Loucy (cell line): Measurements from ENCODE around the gene LY86.

Experiments
- EZH2phosphoT487 ChIP-seq: fragments of 200-600 bp; IDR thresholded peaks from 2 replicates; pipeline ENCODE4 v1.6.1; 2018; ENCODE audit warnings: antibody characterized with exemption, mild to moderate bottlenecking, moderate library complexity, borderline replicate concordance
- TF ChIP-seq, protein P1 (sequence below): fragments of 200-600 bp; sonication (generic); conservative IDR thresholded peaks from 2 replicates; pipeline ENCODE4 v1.5.1; 2014; ENCODE audit warnings: mild to moderate bottlenecking, antibody characterized with exemption, low read length

DNA sequence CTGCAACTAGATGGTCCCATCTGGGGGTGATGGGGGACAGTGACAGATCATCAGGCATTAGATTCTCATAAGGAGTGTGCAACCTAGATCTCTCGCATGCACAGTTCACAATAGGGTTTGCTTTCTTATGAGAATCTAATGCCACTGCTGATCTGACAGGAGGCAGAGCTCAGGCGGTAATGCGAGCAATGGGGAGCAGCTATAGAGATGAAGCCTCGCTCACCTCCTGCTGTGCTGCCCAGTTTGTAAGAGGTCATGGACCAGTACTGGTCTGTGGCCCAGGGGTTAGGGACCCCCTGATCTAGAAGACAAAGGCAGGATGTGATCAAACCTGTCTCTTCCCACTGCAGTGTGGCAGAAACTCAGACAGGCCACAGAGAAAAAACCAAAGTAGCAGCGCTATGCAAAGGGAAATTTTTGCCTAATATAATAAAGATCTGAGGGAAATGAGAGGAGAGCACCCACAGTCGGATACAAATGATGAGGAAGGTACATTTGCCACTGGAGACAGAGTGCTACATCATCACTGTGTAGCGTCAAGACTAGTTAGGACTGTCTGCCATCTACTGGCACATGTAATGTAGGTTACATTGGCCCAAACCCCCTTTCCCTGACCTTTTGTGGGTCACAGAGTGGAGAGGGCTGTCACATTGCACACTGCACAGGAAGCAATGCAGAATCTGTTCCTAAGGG, 4.1 kb upstream of the LY86 start:
- TF ChIP-seq, protein P1, sequence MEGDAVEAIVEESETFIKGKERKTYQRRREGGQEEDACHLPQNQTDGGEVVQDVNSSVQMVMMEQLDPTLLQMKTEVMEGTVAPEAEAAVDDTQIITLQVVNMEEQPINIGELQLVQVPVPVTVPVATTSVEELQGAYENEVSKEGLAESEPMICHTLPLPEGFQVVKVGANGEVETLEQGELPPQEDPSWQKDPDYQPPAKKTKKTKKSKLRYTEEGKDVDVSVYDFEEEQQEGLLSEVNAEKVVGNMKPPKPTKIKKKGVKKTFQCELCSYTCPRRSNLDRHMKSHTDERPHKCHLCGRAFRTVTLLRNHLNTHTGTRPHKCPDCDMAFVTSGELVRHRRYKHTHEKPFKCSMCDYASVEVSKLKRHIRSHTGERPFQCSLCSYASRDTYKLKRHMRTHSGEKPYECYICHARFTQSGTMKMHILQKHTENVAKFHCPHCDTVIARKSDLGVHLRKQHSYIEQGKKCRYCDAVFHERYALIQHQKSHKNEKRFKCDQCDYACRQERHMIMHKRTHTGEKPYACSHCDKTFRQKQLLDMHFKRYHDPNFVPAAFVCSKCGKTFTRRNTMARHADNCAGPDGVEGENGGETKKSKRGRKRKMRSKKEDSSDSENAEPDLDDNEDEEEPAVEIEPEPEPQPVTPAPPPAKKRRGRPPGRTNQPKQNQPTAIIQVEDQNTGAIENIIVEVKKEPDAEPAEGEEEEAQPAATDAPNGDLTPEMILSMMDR: no peak
- no peak for TF ChIP-seq EZH2phosphoT487
